MM.1S (cell line): ENCODE results near the gene RECQL5.

Source experiments
- DNase-seq: peaks from one replicate; pipeline ENCODE4 v3.0.0-alpha.2; 2015
- H2AFZ ChIP-seq: fragments of 300-600 bp; sonication (generic); 2 replicates; pipeline ENCODE4 v1.6.0; 2016; ENCODE audit warnings: antibody characterized with exemption, low read length
- H3F3A ChIP-seq: fragments of 300-600 bp; sonication (generic); 2 replicates; pipeline ENCODE4 v1.6.1; 2016; ENCODE audit warnings: mild to moderate bottlenecking, antibody characterized with exemption, low read length, moderate library complexity, mixed read lengths; ENCODE audit not compliant: insufficient read depth
- H3K27ac ChIP-seq: fragments of 300-600 bp; sonication (generic); 2 replicates; pipeline ENCODE4 v1.5.1; 2016; ENCODE audit warnings: mild to moderate bottlenecking, low read length
- H3K27me3 ChIP-seq: fragments of 300-600 bp; sonication (generic); replicated peaks from 2 replicates; pipeline ENCODE4 v1.6.0; 2016; ENCODE audit warnings: low read length; ENCODE audit not compliant: insufficient read depth
- H3K36me3 ChIP-seq: fragments of 300-600 bp; sonication (generic); replicated peaks from 2 replicates; pipeline ENCODE4 v1.6.1; 2016; ENCODE audit warnings: mild to moderate bottlenecking, low read length, mixed read lengths; ENCODE audit not compliant: insufficient read depth
- H3K4me1 ChIP-seq: fragments of 300-600 bp; sonication (generic); 2 replicates; pipeline ENCODE4 v1.6.1; 2016; ENCODE audit warnings: low read length, mixed read lengths
- H3K4me2 ChIP-seq: fragments of 300-600 bp; sonication (generic); 2 replicates; pipeline ENCODE4 v1.6.0; 2016; ENCODE audit warnings: low read depth, low read length
- H3K4me3 ChIP-seq: fragments of 300-600 bp; sonication (generic); 2 replicates; pipeline ENCODE4 v1.5.1; 2016; ENCODE audit warnings: low read length, mixed read lengths
- H3K79me2 ChIP-seq: fragments of 300-600 bp; sonication (generic); 2 replicates; pipeline ENCODE4 v1.6.1; 2016; ENCODE audit warnings: mixed run types, low read length, mixed read lengths
- H3K9ac ChIP-seq: fragments of 300-600 bp; sonication (generic); 2 replicates; pipeline ENCODE4 v1.6.1; 2016; ENCODE audit warnings: low read length, mixed read lengths
- H3K9me2 ChIP-seq: fragments of 300-600 bp; sonication (generic); replicated peaks from 2 replicates; pipeline ENCODE4 v1.6.1; 2016; ENCODE audit warnings: mild to moderate bottlenecking, low read length, mixed read lengths; ENCODE audit not compliant: insufficient read depth
- H3K9me3 ChIP-seq: fragments of 300-600 bp; sonication (generic); replicated peaks from 2 replicates; pipeline ENCODE4 v1.6.1; 2016; ENCODE audit warnings: mild to moderate bottlenecking, low read length, mixed read lengths; ENCODE audit not compliant: insufficient read depth
- H4K20me1 ChIP-seq: fragments of 300-600 bp; sonication (generic); 2 replicates; pipeline ENCODE4 v1.6.1; 2016; ENCODE audit warnings: mild to moderate bottlenecking, low read length, moderate library complexity, mixed read lengths; ENCODE audit not compliant: insufficient read depth
- CTCF ChIP-seq: fragments of 300-600 bp; sonication (generic); IDR thresholded peaks from 2 replicates; pipeline ENCODE4 v1.5.1; 2016; ENCODE audit warnings: antibody characterized with exemption, low read length, mixed read lengths
- EZH2 ChIP-seq: fragments of 300-600 bp; sonication (generic); optimal IDR thresholded peaks from 2 replicates; pipeline ENCODE3; 2017; ENCODE audit warnings: low read depth, mild to moderate bottlenecking, antibody characterized with exemption, low read length, mixed read lengths
- EZH2phosphoT487 ChIP-seq: fragments of 300-600 bp; sonication (generic); IDR thresholded peaks from 2 replicates; pipeline ENCODE4 v1.6.1; 2018; ENCODE audit warnings: antibody characterized with exemption, low read length

RECQL5 gene

GRCh38 chr17:75691801-75692626 is 25.1 kb upstream of the RECQL5 start:
- Histone ChIP-seq H3F3A (peaks cover 28% of the 10 kb centered on the region), H3K4me3 (no peak overlapping the region), H3K4me1 (peaks cover 35% of the 10 kb centered on the region), H3K4me2 (no peak overlapping the region), H3K27me3 (no peaks in the 10 kb centered on the region), H3K79me2 (peaks cover 79% of the 10 kb centered on the region), H3K9ac (no peak overlapping the region), H4K20me1 (no peaks in the 10 kb centered on the region), H3K9me3 (no peaks in the 10 kb centered on the region), H3K27ac (no peak overlapping the region), H2AFZ (no peak overlapping the region), H3K9me2 (no peaks in the 10 kb centered on the region), H3K36me3 (no peaks in the 10 kb centered on the region)
- no peak for TF ChIP-seq CTCF
- no peak for TF ChIP-seq EZH2
- no peak for DNase-seq

GRCh38 chr17:75691371-75691791 is 24.4 kb upstream of the RECQL5 start:
- Histone ChIP-seq H3K9me2 (no peaks in the 10 kb centered on the region), H3K9ac (no peak overlapping the region), H3K27me3 (no peaks in the 10 kb centered on the region), H3F3A (peaks cover 32% of the 10 kb centered on the region), H2AFZ (no peak overlapping the region), H4K20me1 (no peaks in the 10 kb centered on the region), H3K9me3 (no peaks in the 10 kb centered on the region), H3K79me2 (peaks cover 83% of the 10 kb centered on the region), H3K4me3 (no peak overlapping the region), H3K4me1 (peaks cover 41% of the 10 kb centered on the region), H3K4me2 (no peak overlapping the region), H3K27ac (no peak overlapping the region), H3K36me3 (no peaks in the 10 kb centered on the region)
- no peak for TF ChIP-seq EZH2
- TF ChIP-seq EZH2phosphoT487 = no peak
- TF ChIP-seq CTCF = no peak
- no peak for DNase-seq

GRCh38 chr17:75689441-75689873 is 22.5 kb upstream of the RECQL5 start:
- Histone ChIP-seq H3K4me2 (peak overlapping the region; percentile 59; the same call in 1 of the 2 replicates), H3K9ac (peak overlapping the region; percentile 59; the same call in 1 of the 2 replicates), H2AFZ (no peak overlapping the region), H3K4me3 (no peak overlapping the region), H3K9me3 (no peaks in the 10 kb centered on the region), H3K79me2 (peaks cover 86% of the 10 kb centered on the region), H3K27ac (peak overlapping the region; percentile 87), H4K20me1 (no peaks in the 10 kb centered on the region), H3K4me1 (peaks cover 41% of the 10 kb centered on the region), H3K36me3 (no peaks in the 10 kb centered on the region), H3F3A (peaks cover 32% of the 10 kb centered on the region), H3K27me3 (no peaks in the 10 kb centered on the region), H3K9me2 (no peaks in the 10 kb centered on the region)
- TF ChIP-seq CTCF (no peak), EZH2 (no peak), EZH2phosphoT487 (no peak)
- DNase-seq = peak; percentile 96
